NCI-H748 (cell line): ENCODE results near the gene CRYBA2.

Experiments
- DNase-seq: peaks from one replicate; lab custom pipeline; 2025; ENCODE audit not compliant: unreplicated experiment; lab: John Stamatoyannopoulos, UW

CRYBA2 gene

DNA sequence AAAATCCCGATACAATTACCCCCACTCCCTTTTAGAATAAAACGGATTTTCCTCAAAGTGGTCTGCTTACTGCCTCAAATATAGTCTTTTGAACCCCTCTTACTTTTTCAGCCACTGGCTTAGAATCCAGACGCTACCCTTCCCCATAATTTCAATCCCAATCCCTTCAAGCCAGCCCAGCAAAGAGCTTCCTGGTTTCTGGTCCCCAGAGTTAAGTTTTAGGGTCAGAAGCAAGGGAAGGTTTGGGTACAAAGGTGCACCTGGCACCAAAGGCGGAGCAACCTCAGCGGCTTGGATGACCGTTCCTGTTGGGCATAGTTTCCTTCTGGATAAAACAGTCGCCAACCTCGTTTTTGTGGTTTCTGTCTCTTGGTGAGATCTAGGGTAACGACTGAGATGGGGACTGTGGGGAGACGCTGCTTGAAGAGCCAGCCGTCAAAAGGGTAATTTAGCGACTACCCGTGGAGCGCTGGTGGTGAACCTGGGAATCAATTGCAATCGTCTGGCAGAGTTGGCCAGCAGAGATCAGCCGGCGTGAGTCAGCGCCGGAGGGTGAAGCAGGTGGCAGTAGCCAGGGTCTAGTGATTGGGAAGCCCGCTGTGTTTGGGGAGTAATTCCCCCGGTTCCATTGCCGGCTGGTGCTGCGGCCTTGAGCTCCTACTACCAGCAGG, 9.8 kb downstream of the CRYBA2 start:
- DNase-seq = no peak

DNA sequence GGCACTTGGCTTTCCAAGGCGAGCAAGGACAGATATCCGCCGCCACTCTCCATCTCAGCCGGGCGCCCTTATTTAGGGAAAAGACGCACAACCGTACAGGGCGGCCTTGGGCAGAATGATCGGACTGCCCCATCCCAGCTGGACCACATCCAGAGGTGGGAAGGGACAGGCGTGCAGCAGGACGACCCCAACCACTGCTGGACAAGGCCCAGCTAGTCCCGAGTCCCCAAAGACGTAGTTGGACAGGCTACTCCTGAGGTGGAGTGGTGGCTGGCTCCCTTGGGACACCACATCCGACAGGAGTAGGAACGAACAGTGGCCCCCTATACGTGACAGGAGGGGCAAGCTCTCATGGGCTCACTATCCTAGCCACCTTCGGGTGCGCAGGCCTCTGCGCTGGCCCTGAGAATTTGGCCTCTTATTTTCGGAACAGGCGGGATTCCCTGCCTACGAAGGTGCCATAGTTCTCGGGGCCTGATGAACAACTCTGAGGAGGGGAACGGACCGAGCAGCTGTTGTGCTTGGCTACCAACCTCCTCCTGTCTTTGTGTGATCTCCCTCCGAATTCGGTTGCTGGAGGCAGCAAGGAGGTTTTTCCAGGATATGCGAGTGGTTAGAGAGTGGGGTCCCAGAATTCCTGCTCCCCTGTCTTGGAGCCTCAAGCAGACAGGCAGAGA, 10.5 kb downstream of the CRYBA2 start:
- no peak for DNase-seq

DNA sequence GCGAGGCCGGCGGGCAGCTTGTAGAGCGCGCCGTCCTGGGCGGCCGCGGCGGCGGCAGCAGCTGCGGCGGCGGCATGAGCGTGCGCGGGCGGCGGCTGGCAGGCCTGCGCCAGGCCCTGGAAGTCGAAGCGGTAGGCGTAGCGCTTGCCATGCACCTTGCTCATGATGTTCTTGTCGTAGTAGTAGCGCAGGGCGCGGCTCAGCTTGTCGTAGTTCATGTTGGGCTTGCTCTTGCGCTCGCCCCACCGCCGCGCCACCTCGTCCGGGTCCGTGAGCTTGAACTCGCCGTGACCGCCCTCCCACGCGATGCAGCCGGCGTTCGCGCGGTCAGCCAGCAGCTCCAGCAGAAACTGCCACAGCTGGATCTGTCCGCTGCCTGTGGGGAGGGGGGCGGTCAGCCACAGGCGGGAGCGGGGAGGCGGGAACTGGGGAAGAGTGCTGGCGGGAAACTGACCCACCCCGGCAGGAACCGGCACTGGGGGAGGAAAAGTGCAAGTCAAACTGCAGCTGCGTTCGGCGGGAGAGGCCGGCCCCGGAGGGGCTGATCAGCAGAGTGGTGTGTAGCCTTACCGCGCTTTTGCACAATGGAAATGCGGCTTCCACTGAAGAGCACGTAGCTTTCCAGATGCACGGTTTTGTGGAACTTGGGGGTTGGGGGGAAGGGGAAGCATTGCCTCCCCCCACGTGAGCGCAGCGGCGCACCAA, 11.2 kb downstream of the CRYBA2 start:
- peak; percentile 82 for DNase-seq

DNA sequence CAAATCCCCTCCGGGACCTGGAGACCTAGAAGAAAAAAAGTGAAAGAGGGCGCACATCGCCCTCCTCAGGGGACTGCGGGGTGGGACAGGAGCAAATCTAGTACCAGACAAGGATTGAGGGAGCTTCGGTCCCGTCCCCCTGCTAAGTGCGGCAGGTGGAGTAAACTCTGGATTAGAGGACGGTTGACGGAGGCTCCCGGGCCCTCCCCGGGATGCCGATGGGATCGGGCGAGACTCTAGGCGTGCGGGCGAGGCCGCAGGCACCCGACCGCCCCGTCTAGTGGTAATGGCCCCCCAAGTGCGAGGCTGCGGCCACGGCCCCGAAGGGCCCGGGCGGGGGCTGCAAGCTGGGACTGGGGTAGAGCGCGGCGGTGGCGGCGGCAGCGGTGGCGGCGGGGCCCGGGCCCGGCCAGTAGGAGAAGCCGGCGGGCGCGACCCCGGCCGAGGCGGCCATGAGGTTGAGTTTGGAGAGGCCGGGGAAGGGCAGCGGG, 11.8 kb downstream of the CRYBA2 start:
- DNase-seq = peak; percentile 42

DNA sequence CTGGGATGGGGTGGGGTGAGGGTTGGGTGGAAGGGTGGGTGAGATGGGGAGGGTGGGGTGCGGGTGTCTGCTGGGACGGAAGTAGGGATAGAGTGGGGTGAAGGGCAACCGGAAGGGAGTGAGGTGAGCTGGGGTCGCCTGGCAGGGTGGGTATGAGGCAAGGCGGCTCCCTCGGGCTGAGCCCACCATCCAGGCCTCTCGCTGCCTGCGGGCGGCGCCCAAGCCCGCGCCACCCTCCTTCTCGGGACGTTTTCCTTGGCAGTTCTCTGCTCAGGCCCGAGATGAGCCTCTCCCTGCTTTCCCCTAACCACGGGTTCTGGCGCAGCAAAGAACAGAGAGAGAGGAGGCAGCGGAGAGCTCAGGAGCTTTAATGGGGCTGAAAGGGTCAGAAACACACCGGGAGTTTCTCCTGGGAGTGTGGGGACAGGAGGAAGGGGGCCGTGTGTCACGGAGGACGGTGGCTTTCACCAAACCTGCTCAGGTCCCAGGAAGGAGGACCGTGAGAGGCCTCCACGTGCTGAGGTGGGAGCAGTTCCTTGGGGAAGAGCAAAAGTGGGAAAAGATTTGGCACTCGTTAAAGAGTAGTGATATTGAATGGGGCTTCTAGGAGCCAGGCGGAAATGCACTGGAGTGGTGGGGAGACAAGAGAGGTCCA, 12.4 kb downstream of the CRYBA2 start:
- peak; percentile 28 for DNase-seq

DNA sequence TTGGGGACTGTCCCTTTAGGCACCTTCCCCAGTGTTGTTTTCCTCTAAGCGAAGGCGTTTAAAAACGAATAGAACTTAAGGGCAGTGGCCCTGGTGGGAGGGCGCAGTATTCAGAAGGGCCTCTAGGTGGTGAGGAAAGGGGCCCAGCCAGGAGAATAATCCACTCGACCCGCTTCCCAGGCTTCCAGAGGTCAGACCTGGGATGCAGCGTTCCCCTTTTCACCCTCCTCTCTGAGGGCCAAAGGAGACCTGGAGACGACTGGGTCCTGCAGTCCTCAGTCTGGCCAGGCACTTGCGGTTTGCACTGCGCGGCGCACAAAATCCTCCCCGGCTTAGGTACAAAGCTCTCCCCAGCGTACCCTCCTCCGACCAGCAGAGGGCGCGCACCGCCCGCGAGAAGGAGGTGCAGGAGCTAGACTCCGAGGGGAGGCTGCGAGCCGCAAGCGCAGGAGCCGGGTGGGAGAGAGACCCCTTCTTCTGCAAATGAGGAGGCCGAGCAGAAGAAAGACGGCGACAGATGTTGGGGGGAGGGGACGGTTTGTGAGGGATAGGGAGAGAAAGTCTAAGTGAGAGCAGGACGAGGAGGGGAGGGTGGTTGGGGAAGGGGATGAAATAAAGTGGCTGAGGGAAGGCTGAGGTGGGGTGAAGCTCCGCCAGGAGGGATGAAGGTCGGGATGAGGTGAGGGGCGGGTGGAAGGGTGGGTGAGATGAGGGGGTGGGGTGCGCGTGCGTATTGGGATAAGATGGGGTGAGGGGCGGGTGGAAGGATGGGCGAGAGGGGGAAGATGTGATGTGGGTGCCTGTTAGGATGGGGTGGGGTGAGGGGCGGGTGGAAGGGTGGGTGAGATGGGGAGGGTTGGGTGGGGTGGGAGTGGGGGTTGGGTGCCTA, 13.1 kb downstream of the CRYBA2 start:
- peak; percentile 90 for DNase-seq

DNA sequence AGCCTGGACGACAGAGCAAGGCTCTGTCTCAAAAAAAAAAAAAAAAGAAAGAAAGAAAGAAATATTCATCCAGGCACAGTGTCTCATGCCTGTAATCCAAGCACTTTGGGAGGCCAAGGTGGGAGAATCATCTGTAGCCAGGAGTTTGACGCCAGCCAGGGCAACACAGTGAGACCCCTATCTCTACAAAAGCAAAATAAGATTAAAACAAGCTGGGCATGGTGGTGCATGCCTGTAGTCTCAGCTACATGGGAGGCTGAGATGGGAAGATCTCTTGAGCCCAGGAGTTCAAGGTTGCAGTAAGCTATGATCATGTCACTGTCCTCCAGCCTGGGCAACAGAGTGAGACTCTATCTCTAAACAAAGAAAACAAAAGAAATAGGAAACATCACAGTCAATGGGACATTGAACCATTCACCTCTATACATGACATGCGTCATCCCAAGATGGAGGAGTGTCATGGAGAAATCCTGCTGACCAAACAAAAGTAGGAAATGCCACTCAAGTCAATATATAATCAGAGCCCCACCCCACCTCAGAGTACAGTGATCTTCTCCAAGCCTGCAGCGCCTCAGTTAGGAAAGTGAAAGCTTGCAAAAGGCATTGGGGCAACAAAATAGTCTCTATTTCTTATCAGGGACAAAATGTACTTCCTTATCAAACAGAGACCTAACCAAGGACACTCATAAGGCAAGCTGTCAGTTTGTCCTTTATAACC, 18.0 kb downstream of the CRYBA2 start:
- DNase-seq = no peak

DNA sequence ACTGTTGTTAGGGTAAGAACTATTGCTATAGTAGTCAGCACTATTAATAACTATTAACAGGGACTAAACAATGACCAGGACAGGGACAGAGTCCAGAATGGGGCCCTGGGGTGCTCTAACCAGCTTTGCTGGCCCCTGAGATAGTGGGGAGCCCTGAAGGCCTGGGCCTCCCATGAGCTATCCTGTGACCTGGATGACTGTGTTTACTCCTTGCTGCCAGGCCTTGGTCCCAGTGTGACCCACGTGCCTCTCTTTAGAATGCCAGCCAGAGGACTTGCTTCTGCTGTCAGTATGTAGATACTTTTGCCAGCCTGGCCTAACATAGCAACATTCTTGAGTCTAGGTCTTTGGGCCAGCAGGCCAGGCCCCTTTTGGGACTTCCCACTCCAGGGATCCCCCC, 22.3 kb downstream of the CRYBA2 start:
- DNase-seq = no peak

DNA sequence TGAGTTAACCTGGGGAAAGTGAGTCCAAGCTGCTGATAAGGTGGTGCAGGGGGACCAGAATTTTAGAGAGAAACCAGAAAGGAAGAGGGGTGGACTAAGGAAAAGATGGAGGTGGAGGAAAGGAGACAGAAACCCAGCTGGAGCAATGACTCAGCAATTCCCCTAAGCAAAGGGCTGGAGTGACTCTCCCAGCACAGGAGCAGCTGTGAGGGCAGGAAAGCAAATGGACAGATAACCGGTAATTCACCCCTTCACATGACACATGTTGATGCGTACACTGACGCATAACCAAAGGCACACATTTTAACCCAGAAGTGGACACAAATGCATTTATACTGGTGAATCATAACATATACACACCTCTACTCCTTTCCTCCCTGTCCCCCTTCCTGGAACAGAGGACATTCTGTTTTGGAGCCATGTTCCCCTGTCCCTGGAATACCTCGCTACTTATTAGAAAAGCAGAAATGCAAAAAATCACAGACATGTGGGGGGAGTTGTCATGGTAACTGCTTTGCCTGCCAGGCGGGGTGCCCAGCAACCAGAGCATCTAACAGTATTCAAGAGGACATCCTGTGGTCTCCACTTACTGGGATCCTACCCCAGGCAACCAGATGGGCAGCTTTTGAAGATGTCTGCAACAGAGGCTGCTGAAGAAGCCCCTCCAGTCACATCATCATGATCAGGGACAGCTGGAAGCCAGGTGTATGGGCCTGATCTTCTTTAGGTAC, 29.0 kb downstream of the CRYBA2 start:
- DNase-seq = peak; percentile 71

DNA sequence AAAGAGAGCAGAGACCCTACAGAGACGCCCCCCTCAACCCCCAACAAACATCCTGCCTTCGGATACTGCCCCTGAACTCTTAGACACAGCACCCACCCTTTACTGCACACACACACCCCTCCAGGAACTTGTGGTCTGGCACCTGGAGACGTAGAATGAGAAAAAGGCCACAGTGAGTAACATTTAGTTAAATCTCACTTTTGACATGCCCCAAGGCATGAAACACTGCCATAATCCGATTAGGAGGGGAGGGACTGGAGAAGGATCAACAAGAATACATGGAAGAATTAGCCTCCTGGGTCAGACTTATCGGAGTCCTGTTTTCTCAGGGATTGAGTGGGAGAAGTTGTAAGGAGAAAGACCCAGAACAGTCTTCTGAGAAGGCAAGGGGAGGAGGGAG, 29.6 kb downstream of the CRYBA2 start:
- DNase-seq = no peak

DNA sequence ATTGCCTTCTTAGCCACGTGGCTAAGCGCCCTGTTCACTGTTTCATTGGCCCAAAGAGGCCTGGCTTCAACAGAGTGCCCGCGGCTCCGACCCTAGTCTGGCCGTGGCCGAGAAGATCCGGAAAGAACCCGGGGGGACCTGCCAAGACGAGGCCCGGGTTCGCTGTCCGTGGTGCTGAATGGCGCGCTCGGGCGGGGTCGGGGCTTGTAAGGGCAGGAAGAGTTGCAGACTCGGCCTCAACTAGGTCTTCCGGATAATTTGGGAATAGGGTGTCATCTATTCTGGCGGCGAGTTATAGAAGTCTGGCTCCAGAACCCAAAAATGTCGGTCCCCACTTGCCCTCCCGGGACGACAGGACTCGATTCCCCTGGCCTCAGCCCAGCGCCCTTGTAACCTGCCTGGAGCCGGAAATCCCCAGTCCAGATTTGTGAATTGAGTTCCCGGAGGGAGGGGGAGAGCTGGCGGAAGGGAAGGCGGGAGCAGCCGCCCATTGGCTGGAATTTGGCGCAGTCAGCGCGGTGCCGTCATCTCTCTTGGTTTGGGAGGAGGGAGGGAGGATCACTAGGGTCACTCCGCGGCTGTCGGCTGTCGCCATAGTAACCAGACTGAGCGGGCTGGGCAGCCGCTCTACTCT, 30.2 kb downstream of the CRYBA2 start:
- peak; percentile 98 for DNase-seq

DNA sequence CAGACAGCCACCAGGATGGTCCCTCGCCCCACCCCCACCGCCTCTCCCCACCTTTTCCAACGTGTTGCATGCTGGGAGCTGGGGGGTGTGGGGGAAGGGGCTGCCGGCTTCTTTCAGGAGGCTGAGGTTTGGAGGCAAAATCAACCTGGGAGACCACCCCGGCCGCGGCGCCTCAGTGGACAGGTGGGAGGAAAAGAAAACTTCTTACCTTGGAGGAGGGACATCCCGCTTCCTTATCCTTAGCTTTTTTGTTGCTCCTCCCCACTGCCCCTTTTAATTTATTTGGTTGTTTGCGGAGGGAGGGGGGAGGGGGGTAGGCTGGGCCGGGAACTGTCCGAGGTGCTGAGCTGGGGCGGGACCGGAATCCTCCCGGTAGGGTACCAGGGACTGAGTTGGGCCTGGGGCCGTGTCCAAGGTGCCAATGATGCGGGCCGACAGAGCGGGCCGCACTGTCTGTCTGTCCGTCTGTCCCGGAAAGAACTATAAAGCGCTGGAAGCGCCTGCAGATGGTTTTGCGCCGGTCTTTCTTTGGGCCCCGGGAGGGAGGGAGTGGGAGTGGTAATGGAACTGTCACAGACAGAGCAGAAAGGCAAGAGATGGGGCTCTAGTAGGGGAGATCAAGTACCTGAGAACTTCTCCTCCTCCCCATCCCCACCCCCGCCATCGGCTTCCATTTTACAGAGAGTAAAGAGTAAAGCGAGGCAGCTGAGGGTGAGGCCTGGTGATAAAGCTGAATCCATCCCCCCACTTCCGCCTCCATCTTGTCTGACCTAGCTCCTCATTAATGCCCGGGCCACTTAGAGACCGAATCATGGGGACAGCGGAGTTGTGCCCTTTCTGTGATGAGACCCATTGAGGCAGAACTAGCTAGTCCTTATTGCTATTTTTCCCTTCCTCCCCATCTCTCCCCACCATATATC, 31.3 kb downstream of the CRYBA2 start:
- peak; percentile 81 for DNase-seq

DNA sequence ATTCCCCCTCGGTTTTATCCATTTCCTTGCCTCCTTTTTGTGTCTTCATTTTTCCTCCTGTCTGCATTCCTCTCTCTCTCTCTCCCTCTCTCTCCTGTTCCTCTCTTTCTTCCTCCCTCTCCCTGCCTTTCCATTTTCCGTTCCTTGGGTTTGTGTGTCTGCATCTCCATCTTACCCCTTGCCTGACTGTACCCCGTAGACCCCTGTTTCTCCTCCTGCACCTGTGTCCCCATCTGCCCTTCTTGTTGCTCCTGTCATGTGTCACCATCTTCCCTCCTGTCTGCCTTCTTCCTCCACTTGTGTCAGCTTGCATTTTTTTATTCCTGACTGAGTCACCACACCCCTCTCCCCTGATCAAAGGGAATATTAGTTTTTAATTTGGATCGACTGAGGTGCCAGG, 32.0 kb downstream of the CRYBA2 start:
- DNase-seq = no peak

DNA sequence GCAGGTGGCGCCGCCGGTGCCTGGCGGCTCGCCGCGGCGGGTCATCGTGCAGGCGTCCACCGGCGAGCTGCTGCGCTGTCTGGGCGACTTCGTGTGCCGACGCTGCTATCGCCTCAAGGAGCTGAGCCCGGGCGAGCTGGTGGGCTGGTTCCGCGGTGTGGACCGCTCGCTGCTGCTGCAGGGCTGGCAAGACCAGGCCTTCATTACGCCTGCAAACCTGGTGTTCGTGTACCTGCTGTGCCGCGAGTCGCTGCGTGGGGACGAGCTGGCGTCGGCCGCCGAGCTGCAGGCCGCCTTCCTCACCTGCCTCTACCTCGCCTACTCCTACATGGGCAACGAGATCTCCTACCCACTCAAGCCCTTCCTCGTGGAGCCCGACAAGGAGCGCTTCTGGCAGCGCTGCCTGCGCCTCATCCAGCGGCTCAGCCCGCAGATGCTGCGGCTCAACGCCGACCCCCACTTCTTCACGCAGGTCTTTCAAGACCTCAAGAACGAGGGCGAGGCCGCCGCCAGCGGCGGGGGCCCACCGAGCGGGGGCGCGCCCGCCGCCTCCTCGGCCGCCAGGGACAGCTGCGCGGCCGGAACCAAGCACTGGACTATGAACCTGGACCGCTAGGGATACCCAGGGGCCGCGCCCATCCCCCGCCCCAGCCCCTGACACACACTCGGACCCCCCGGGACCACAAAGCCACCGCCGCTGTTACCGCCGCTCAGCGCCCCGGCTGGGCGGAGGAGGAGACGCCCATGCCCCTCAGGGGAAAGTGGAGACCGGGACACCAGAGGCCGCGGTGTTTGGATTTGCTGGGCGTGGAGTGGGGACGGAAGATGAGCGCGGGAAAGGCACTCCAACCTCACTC, 32.7 kb downstream of the CRYBA2 start:
- peak; percentile 74 for DNase-seq

DNA sequence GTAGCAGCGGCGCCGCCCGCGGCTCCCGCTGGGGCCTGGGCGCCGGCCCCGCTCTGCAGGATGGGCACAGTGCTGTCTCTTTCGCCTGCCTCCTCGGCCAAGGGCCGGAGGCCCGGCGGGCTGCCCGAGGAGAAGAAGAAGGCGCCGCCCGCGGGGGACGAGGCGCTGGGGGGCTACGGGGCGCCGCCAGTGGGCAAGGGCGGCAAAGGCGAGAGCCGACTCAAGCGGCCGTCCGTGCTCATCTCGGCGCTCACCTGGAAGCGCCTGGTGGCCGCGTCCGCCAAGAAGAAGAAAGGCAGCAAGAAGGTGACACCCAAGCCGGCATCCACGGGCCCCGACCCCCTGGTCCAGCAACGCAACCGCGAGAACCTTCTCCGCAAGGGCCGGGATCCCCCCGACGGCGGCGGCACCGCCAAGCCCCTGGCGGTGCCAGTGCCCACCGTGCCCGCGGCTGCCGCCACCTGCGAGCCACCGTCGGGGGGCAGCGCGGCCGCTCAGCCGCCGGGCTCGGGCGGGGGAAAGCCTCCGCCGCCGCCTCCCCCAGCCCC, 33.4 kb downstream of the CRYBA2 start:
- DNase-seq = peak; percentile 75

DNA sequence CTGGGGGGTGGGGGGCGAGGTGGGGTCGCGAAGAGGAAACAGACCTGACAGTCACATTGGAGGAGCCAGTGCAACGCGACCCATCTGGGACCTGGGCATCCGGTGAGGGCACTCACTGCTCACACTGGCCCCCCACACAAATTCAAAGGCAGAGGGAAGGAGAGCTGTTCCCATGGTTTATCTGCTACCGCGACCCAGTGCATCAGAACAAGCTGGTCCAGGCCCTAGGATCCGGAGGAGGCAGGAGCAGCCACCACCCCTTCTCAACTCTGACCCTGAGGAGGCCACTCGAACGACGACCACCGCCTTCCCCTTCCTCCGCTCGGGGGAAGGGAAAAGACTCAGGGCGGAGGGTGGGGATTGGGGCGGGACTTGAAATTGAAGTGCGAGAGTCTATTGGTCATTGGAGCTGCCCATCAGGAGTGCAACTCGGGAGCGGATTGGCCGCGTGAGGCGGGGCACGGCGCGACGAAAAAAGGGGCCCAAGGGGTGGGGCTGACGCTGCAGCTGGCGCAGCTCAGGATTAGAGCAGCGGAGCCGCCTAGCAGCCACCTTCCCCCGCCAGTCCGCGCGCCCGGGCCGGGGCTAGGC, 34.0 kb downstream of the CRYBA2 start, which contains the start of gene CDK5R2:
CDK5R2 (plus strand) TSS at position 526 of the 591 bp plus-strand sequence. CDS start 155 bp downstream, outside the sequence.
- peak; percentile 97 for DNase-seq
